ENCODE results near the gene IGIP. TPM values are rescaled to one million over a fixed set of nuclear protein-coding genes. Genes with fewer than 3 reads are reported as not detected.

Gene IGIP
- polyA plus RNA-seq, 3 donors = 0.08 to 0.75 TPM; not detected in 1

DNA sequence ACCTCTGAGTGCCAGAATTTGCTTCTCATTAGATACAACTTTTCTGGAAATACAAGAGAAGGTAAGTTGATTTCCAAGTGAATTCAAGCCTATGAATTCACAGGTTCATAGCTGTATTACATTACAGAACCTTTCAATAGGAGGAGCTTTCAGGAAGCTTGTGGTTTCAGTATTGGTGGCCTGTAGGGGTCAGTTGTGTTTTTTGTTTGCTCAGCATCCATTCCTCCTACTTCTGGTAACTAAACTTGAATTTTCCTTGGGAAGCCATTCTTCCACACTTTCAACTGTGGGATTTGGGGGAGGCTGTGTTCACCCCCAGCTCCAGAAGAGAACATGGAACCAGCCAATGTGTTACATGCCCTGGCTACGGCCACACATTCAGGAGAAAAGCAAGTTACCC lies 43.7 kb downstream of the IGIP start:
- H4K20me1 ChIP-seq (ENCODE audit: insufficient read depth, low read length) = no peaks in the 10 kb centered on the region
- Mint-ChIP-seq H3K4me3 (no peak overlapping the region), H3K36me3 (no peaks in the 10 kb centered on the region), H3K27me3 (ENCODE audit: low read depth in 3 of 3) (peaks cover 0 to 8% (median 5%) of the 10 kb centered on the region in 3 donors), H3K4me1 (peaks cover 22% of the 10 kb centered on the region), H3K27ac (no peak overlapping the region), H3K9me3 (no peaks in the 10 kb centered on the region)
- H3K36me3 ChIP-seq (replicated peaks in 1 of 2; ENCODE audit: control insufficient read depth in 1 of 2, insufficient read depth in 2 of 2, low read length in 2 of 2) = no peaks in the 10 kb centered on the region
- 67% methylated on average over 1 of the region's 1 CpG for WGBS (ENCODE audit: insufficient coverage)
- no peaks in the 10 kb centered on the region for H3K9me3 ChIP-seq (replicated peaks in 1 of 2; ENCODE audit: control insufficient read depth in 1 of 2, insufficient read depth in 1 of 2, low read length in 2 of 2)
- TF ChIP-seq, protein P1, sequence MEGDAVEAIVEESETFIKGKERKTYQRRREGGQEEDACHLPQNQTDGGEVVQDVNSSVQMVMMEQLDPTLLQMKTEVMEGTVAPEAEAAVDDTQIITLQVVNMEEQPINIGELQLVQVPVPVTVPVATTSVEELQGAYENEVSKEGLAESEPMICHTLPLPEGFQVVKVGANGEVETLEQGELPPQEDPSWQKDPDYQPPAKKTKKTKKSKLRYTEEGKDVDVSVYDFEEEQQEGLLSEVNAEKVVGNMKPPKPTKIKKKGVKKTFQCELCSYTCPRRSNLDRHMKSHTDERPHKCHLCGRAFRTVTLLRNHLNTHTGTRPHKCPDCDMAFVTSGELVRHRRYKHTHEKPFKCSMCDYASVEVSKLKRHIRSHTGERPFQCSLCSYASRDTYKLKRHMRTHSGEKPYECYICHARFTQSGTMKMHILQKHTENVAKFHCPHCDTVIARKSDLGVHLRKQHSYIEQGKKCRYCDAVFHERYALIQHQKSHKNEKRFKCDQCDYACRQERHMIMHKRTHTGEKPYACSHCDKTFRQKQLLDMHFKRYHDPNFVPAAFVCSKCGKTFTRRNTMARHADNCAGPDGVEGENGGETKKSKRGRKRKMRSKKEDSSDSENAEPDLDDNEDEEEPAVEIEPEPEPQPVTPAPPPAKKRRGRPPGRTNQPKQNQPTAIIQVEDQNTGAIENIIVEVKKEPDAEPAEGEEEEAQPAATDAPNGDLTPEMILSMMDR (IDR thresholded peaks at IDR 0.05) = no peak
- no peak for DNase-seq
- H3K4me3 ChIP-seq (replicated peaks in 1 of 3; ENCODE audit: low read depth in 2 of 3, low read length in 3 of 3) = no peak overlapping the region
- no peak overlapping the region for H3K9ac ChIP-seq (ENCODE audit: insufficient read depth, low read length, poor library complexity, severe bottlenecking)
- no peak overlapping the region for H2AFZ ChIP-seq (ENCODE audit: insufficient read depth, low read depth, low read length, poor library complexity, severe bottlenecking)
- no peak overlapping the region for H3K27ac ChIP-seq (ENCODE audit: low read depth in 1 of 2, low read length in 2 of 2)
- H3K79me2 ChIP-seq (ENCODE audit: insufficient read depth, low read length) = no peaks in the 10 kb centered on the region
- no peak overlapping the region for H3K4me2 ChIP-seq (replicated peaks; ENCODE audit: extremely low read depth, low read length, poor library complexity, severe bottlenecking)
- intact Hi-C loops (cut with micrococcal nuclease) = loop anchor here in 1 of 2 donors (10.0 kb wide), 1 partner anchor 185 kb away; no protein-coding TSS in a partner anchor
- no peaks in the 10 kb centered on the region for H3K27me3 ChIP-seq (ENCODE audit: control insufficient read depth in 2 of 2, insufficient read depth in 2 of 2, low read length in 2 of 2)
- H3K4me1 ChIP-seq (ENCODE audit: control insufficient read depth in 1 of 2, insufficient read depth in 2 of 2, low read length in 2 of 2) = peaks cover 20 to 26% of the 10 kb centered on the region in 2 donors

GRCh38 chr5:140172483-140172882 lies 46.7 kb downstream of the IGIP start:
- Histone ChIP-seq H2AFZ (ENCODE audit: insufficient read depth, low read depth, low read length, poor library complexity, severe bottlenecking) (no peak overlapping the region), H3K9ac (ENCODE audit: insufficient read depth, low read length, poor library complexity, severe bottlenecking) (no peak overlapping the region), H4K20me1 (ENCODE audit: insufficient read depth, low read length) (no peaks in the 10 kb centered on the region), H3K4me2 (replicated peaks; ENCODE audit: extremely low read depth, low read length, poor library complexity, severe bottlenecking) (no peak overlapping the region), H3K4me3 (replicated peaks in 1 of 3; ENCODE audit: low read depth in 2 of 3, low read length in 3 of 3) (no peak overlapping the region), H3K36me3 (replicated peaks in 1 of 2; ENCODE audit: control insufficient read depth in 1 of 2, insufficient read depth in 2 of 2, low read length in 2 of 2) (no peaks in the 10 kb centered on the region), H3K27me3 (ENCODE audit: control insufficient read depth in 2 of 2, insufficient read depth in 2 of 2, low read length in 2 of 2) (no peaks in the 10 kb centered on the region), H3K79me2 (ENCODE audit: insufficient read depth, low read length) (peaks cover 3% of the 10 kb centered on the region), H3K4me1 (ENCODE audit: control insufficient read depth in 1 of 2, insufficient read depth in 2 of 2, low read length in 2 of 2) (peaks cover 20 to 24% of the 10 kb centered on the region in 2 donors), H3K9me3 (replicated peaks in 1 of 2; ENCODE audit: control insufficient read depth in 1 of 2, insufficient read depth in 1 of 2, low read length in 2 of 2) (no peaks in the 10 kb centered on the region), H3K27ac (ENCODE audit: low read depth in 1 of 2, low read length in 2 of 2) (no peak overlapping the region)
- Mint-ChIP-seq H3K36me3 (no peaks in the 10 kb centered on the region), H3K27me3 (ENCODE audit: low read depth in 3 of 3) (peaks cover 1 to 10% (median 5%) of the 10 kb centered on the region in 3 donors), H3K4me1 (peaks cover 16% of the 10 kb centered on the region), H3K27ac (no peak overlapping the region), H3K9me3 (peaks cover 0 to 2% (median 0%) of the 10 kb centered on the region in 7 donors), H3K4me3 (no peak overlapping the region)
- WGBS (ENCODE audit: insufficient coverage) = 95% methylated on average over 2 of the region's 2 CpGs
- TF ChIP-seq, protein P1 (IDR thresholded peaks at IDR 0.05) = no peak
- intact Hi-C loops (cut with micrococcal nuclease) = no loop called here
- no peak for DNase-seq
